HEK293 (cell line): ENCODE data around the gene ARHGDIG.
A peak's percentile ranks its signal among the peaks of the same experiment; 100 is the strongest.

ENCODE experiments used
- BCL6B ChIP-seq: fragments of 450-650 bp; formaldehyde crosslinking; IDR thresholded peaks from 2 replicates; pipeline ENCODE4 v1.5.1; 2017; ENCODE audit warnings: missing biosample characterization, missing genetic modification characterization
- GFI1B ChIP-seq: fragments of 450-650 bp; formaldehyde crosslinking; IDR thresholded peaks from 2 replicates; pipeline ENCODE4 v1.5.1; 2016; ENCODE audit warnings: missing biosample characterization, missing genetic modification characterization
- KLF9 ChIP-seq: fragments of 450-650 bp; formaldehyde crosslinking; IDR thresholded peaks from 2 replicates; pipeline ENCODE4 v1.5.1; 2016; ENCODE audit warnings: missing biosample characterization, missing genetic modification characterization, low read depth
- PBX3 ChIP-seq: sonication (generic); formaldehyde crosslinking; IDR thresholded peaks from 2 replicates; pipeline ENCODE4 v1.8.1; 2022; ENCODE audit warnings: mild to moderate bottlenecking, moderate library complexity, missing genetic modification reagents
- SETDB1 ChIP-seq: IDR thresholded peaks from one replicate; pipeline ENCODE4 v1.6.1; 2017; ENCODE audit warnings: mild to moderate bottlenecking, low read length, moderate library complexity, mixed read lengths; ENCODE audit not compliant: insufficient read length
- ZBTB1 ChIP-seq: fragments of 450-650 bp; formaldehyde crosslinking; IDR thresholded peaks from 2 replicates; pipeline ENCODE4 v1.5.1; 2016; ENCODE audit warnings: missing biosample characterization, missing genetic modification characterization
- ZBTB20 ChIP-seq: fragments of 450-650 bp; formaldehyde crosslinking; IDR thresholded peaks from 2 replicates; pipeline ENCODE4 v1.5.1; 2016; ENCODE audit warnings: missing biosample characterization, missing genetic modification characterization
- ZBTB44 ChIP-seq: fragments of 450-650 bp; IDR thresholded peaks from 2 replicates; pipeline ENCODE4 v1.5.1; 2018; ENCODE audit warnings: missing biosample characterization, mild to moderate bottlenecking, missing genetic modification characterization
- ZNF132 ChIP-seq: fragments of 450-650 bp; formaldehyde crosslinking; IDR thresholded peaks from 2 replicates; pipeline ENCODE4 v1.5.1; 2017; ENCODE audit warnings: missing biosample characterization, missing genetic modification characterization, borderline replicate concordance
- ZNF146 ChIP-seq: fragments of 450-650 bp; formaldehyde crosslinking; IDR thresholded peaks from 2 replicates; pipeline ENCODE4 v1.5.1; 2016; ENCODE audit warnings: missing biosample characterization, missing genetic modification characterization
- ZNF18 ChIP-seq: fragments of 450-650 bp; formaldehyde crosslinking; IDR thresholded peaks from 2 replicates; pipeline ENCODE4 v1.5.1; 2016; ENCODE audit warnings: missing biosample characterization, missing genetic modification characterization
- ZNF19 ChIP-seq: fragments of 450-650 bp; formaldehyde crosslinking; IDR thresholded peaks from 2 replicates; pipeline ENCODE4; 2016; ENCODE audit warnings: missing biosample characterization, missing genetic modification characterization, low read depth
- ZNF2 ChIP-seq: fragments of 450-650 bp; formaldehyde crosslinking; IDR thresholded peaks from 2 replicates; pipeline ENCODE4 v1.5.1; 2016; ENCODE audit warnings: missing biosample characterization, missing genetic modification characterization
- ZNF280C ChIP-seq: fragments of 450-650 bp; formaldehyde crosslinking; IDR thresholded peaks from 2 replicates; pipeline ENCODE4 v1.5.1; 2016; ENCODE audit warnings: missing biosample characterization, missing genetic modification characterization
- ZNF302 ChIP-seq: fragments of 450-650 bp; formaldehyde crosslinking; IDR thresholded peaks from 2 replicates; pipeline ENCODE4 v1.5.1; 2016; ENCODE audit warnings: missing biosample characterization, missing genetic modification characterization, low read depth
- ZNF335 ChIP-seq: fragments of 450-650 bp; formaldehyde crosslinking; conservative IDR thresholded peaks from 2 replicates; pipeline ENCODE4 v1.5.1; 2016; ENCODE audit warnings: missing biosample characterization, missing genetic modification characterization
- ZNF366 ChIP-seq: fragments of 450-650 bp; formaldehyde crosslinking; conservative IDR thresholded peaks from 2 replicates; pipeline ENCODE4 v1.5.1; 2016; ENCODE audit warnings: missing biosample characterization, missing genetic modification characterization
- ZNF48 ChIP-seq: fragments of 450-650 bp; formaldehyde crosslinking; IDR thresholded peaks from 2 replicates; pipeline ENCODE4 v1.5.1; 2016; ENCODE audit warnings: missing biosample characterization, missing genetic modification characterization
- ZNF510 ChIP-seq: fragments of 450-650 bp; formaldehyde crosslinking; IDR thresholded peaks from 2 replicates; pipeline ENCODE4 v1.5.1; 2018; ENCODE audit warnings: mild to moderate bottlenecking, missing genetic modification characterization, missing biosample characterization; ENCODE audit not compliant: insufficient replicate concordance
- ZNF513 ChIP-seq: fragments of 450-650 bp; IDR thresholded peaks from 2 replicates; pipeline ENCODE4 v1.5.1; 2018; ENCODE audit warnings: missing biosample characterization, missing genetic modification characterization
- ZNF558 ChIP-seq: fragments of 450-650 bp; formaldehyde crosslinking; IDR thresholded peaks from 2 replicates; pipeline ENCODE4 v1.5.1; 2016; ENCODE audit warnings: missing biosample characterization, missing genetic modification characterization
- ZNF580 ChIP-seq: fragments of 450-650 bp; formaldehyde crosslinking; IDR thresholded peaks from 2 replicates; pipeline ENCODE4 v1.5.1; 2016; ENCODE audit warnings: missing biosample characterization, missing genetic modification characterization
- ZNF600 ChIP-seq: fragments of 450-650 bp; formaldehyde crosslinking; IDR thresholded peaks from 2 replicates; pipeline ENCODE4 v1.5.1; 2016; ENCODE audit warnings: missing biosample characterization, missing genetic modification characterization
- ZNF621 ChIP-seq: fragments of 450-650 bp; formaldehyde crosslinking; IDR thresholded peaks from 2 replicates; pipeline ENCODE4 v1.5.1; 2017; ENCODE audit warnings: missing biosample characterization, missing genetic modification characterization
- ZNF660 ChIP-seq: fragments of 450-650 bp; IDR thresholded peaks from 2 replicates; pipeline ENCODE4 v1.5.1; 2018; ENCODE audit warnings: missing biosample characterization, mild to moderate bottlenecking, missing genetic modification characterization
- ZNF768 ChIP-seq: fragments of 450-650 bp; formaldehyde crosslinking; IDR thresholded peaks from 2 replicates; pipeline ENCODE4 v1.5.1; 2018; ENCODE audit warnings: missing biosample characterization, mild to moderate bottlenecking, missing genetic modification characterization
- ZNF792 ChIP-seq: fragments of 450-650 bp; formaldehyde crosslinking; IDR thresholded peaks from 2 replicates; pipeline ENCODE4 v1.5.1; 2016; ENCODE audit warnings: missing biosample characterization, missing genetic modification characterization

The ARHGDIG gene

GRCh38 chr16:324451-325334, 44.3 kb downstream of the ARHGDIG start (continued):
- TF ChIP-seq ZNF19 (tag by site-specific recombination) = no peak
- TF ChIP-seq ZNF660 (tag by site-specific recombination) = 0 out of 2 replicates have a peak, but pooled peaks have one; percentile 40
- TF ChIP-seq ZNF580 (tag by site-specific recombination) = peak; percentile 52; the same call in 1 of the 2 replicates
- TF ChIP-seq BCL6B (tag by site-specific recombination) = no peak
- TF ChIP-seq ZNF18 (tag by site-specific recombination) = peak; percentile 76
- TF ChIP-seq ZNF48 = no peak
- peak; percentile 50 for TF ChIP-seq ZNF146
- TF ChIP-seq ZNF558 = peak; percentile 53; the same call in 1 of the 2 replicates
- no peak for TF ChIP-seq SETDB1
- TF ChIP-seq ZNF302 (tag by site-specific recombination) = no peak
- peak; percentile 94 for TF ChIP-seq ZNF600
- peak; percentile 75; the same call in 1 of the 2 replicates for TF ChIP-seq GFI1B (tag by site-specific recombination)
- peak; percentile 87 for TF ChIP-seq ZNF335 (tag by site-specific recombination)
- TF ChIP-seq ZNF280C = no peak
- no peak for TF ChIP-seq PBX3
- no peak for TF ChIP-seq ZNF792 (tag by site-specific recombination)
- TF ChIP-seq ZNF621 (tag by site-specific recombination) = no peak
- no peak for TF ChIP-seq ZNF132 (tag by site-specific recombination)
- TF ChIP-seq ZNF510 (tag by site-specific recombination) = no peak
- TF ChIP-seq ZBTB20 = peak; percentile 66; the same call in 1 of the 2 replicates
- TF ChIP-seq ZNF513 (tag by site-specific recombination) = no peak
- no peak for TF ChIP-seq ZBTB1 (tag by site-specific recombination)
- TF ChIP-seq KLF9 (tag by site-specific recombination) = peak; percentile 28
- TF ChIP-seq ZNF2 = peak; percentile 69; the same call in 1 of the 2 replicates
- 0 out of 2 replicates have a peak, but pooled peaks have one; percentile 16 for TF ChIP-seq ZNF366 (tag by site-specific recombination)
- TF ChIP-seq ZNF768 (tag by site-specific recombination) = no peak
- TF ChIP-seq ZBTB44 (tag by site-specific recombination) = 0 out of 2 replicates have a peak, but pooled peaks have one; percentile 52
